ENCODE results near the gene GPR55. TPM values are rescaled to one million over a fixed set of nuclear protein-coding genes. Genes with fewer than 3 reads are reported as not detected.

The GPR55 gene
- total and polyA plus RNA-seq, 2 donors (not counting 1 experiment from before 2014, with no cell fraction given), result 3.0 to 4.1 TPM

- peaks cover 10% of the 10 kb centered on the region for H3K4me1 Mint-ChIP-seq
- no peak overlapping the region for H3K27ac ChIP-seq (ENCODE audit: low read length in 2 of 2)
Measured at GRCh38 chr2:230958820-230959756, 34.0 kb upstream of the GPR55 start.

More at GRCh38 chr2:230958820-230959756, 34.0 kb upstream of the GPR55 start:
- no peaks in the 10 kb centered on the region for H3K36me3 ChIP-seq (replicated peaks in 1 of 2; ENCODE audit: control extremely low read depth in 1 of 2, control insufficient read depth in 1 of 2, extremely low read depth in 1 of 2, insufficient read depth in 2 of 2, low read length in 1 of 2)
- Mint-ChIP-seq H3K9me3 (ENCODE audit: insufficient read depth) (no peaks in the 10 kb centered on the region), H3K4me3 (no peak overlapping the region), H3K27me3 (peaks cover 51% of the 10 kb centered on the region), H3K27ac (no peak overlapping the region)
- ChIA-PET POLR2A (interaction anchor here (0.6 kb wide), 1 partner anchor 10 kb away, joined by 3 read pairs; no protein-coding TSS in a partner anchor), CTCF (interaction anchor here (2.1 kb wide), 1 partner anchor 28 kb away, joined by 7 read pairs; no protein-coding TSS in a partner anchor)
- no peak overlapping the region for H3K4me3 ChIP-seq (ENCODE audit: control extremely low read depth in 1 of 5, extremely low read depth in 1 of 5, insufficient read depth in 1 of 5, low read depth in 2 of 5, low read length in 4 of 5)
- H3K9me3 ChIP-seq (ENCODE audit: control extremely low read depth in 1 of 3, control insufficient read depth in 2 of 3, insufficient read depth in 1 of 3, low read length in 2 of 3), result peaks cover 0 to 2% (median 1%) of the 10 kb centered on the region in 3 donors
- peaks cover 12 to 16% of the 10 kb centered on the region in 2 donors for H3K4me1 ChIP-seq (ENCODE audit: control insufficient read depth in 2 of 2, insufficient read depth in 2 of 2, low read length in 2 of 2)
- no peak overlapping the region for H3K4me2 ChIP-seq (replicated peaks; ENCODE audit: low read depth, low read length, poor library complexity, severe bottlenecking)
- H3K27me3 ChIP-seq (replicated peaks in 1 of 4; ENCODE audit: control extremely low read depth in 1 of 4, control insufficient read depth in 3 of 4, insufficient read depth in 4 of 4, low read length in 3 of 4), result peaks cover 2 to 33% (median 29%) of the 10 kb centered on the region in 4 experiments
- intact Hi-C loops (cut with micrococcal nuclease), result no loop called here
- H3K9ac ChIP-seq (ENCODE audit: low read length), result no peak overlapping the region
- no peak for DNase-seq
- 89% methylated on average over 4 of the region's 8 CpGs for WGBS (ENCODE audit: insufficient coverage)
- H4K20me1 ChIP-seq (ENCODE audit: control insufficient read depth, insufficient read depth, low read length, poor library complexity, severe bottlenecking), result no peaks in the 10 kb centered on the region
- H3K79me2 ChIP-seq (ENCODE audit: control insufficient read depth, insufficient read depth, low read length), result no peaks in the 10 kb centered on the region
- ATAC-seq (ENCODE audit: low read depth), result no peak
- H2AFZ ChIP-seq (ENCODE audit: insufficient read depth, low read depth, low read length, poor library complexity, severe bottlenecking), result no peak overlapping the region
- TF ChIP-seq EZH2 (IDR thresholded peaks at IDR 0.05; ENCODE audit: borderline replicate concordance, insufficient read depth, low read depth, low read length, poor library complexity, severe bottlenecking) (no peak), CTCF (IDR thresholded peaks at IDR 0.05) (no peak)

Measured in B cell (primary cell).